ENCODE data around the gene RBPMS2.

RBPMS2 gene

GRCh38 chr15:64792282-64792681 lies 16.9 kb upstream of the RBPMS2 start:
- Mint-ChIP-seq H3K27ac (peak overlapping the region; percentile 72), H3K4me1 (no peaks in the 10 kb centered on the region), H3K36me3 (ENCODE audit: low read depth) (no peaks in the 10 kb centered on the region)

GRCh38 chr15:64791401-64791800 lies 16.0 kb upstream of the RBPMS2 start:
- H3K27ac Mint-ChIP-seq: peak overlapping the region; percentile 83
- H3K9me3 Mint-ChIP-seq: no peaks in the 10 kb centered on the region
- H3K4me1 Mint-ChIP-seq: no peaks in the 10 kb centered on the region
- DNase-seq: no peak
- no peaks in the 10 kb centered on the region for H3K27me3 Mint-ChIP-seq (ENCODE audit: low read depth, poor library complexity)
- no peak overlapping the region for H3K4me3 Mint-ChIP-seq
- no peaks in the 10 kb centered on the region for H3K36me3 Mint-ChIP-seq (ENCODE audit: low read depth)
- no peak for TF ChIP-seq CTCF (IDR thresholded peaks at IDR 0.05)

More at GRCh38 chr15:64792282-64792681, 16.9 kb upstream of the RBPMS2 start:
- no peak for DNase-seq
- TF ChIP-seq CTCF (IDR thresholded peaks at IDR 0.05): no peak
- H3K4me3 Mint-ChIP-seq: no peak overlapping the region
- H3K9me3 Mint-ChIP-seq: no peaks in the 10 kb centered on the region
- H3K27me3 Mint-ChIP-seq (ENCODE audit: low read depth, poor library complexity): no peaks in the 10 kb centered on the region

- H3K27ac Mint-ChIP-seq: peak overlapping the region; percentile 42
- H3K36me3 Mint-ChIP-seq (ENCODE audit: low read depth): no peaks in the 10 kb centered on the region
- peaks cover 17% of the 10 kb centered on the region for H3K4me1 Mint-ChIP-seq
- H3K4me3 Mint-ChIP-seq: no peak overlapping the region
- peaks cover 19% of the 10 kb centered on the region for H3K27me3 Mint-ChIP-seq (ENCODE audit: low read depth, poor library complexity)
- DNase-seq: no peak
- TF ChIP-seq CTCF (IDR thresholded peaks at IDR 0.05): no peak
- H3K9me3 Mint-ChIP-seq: no peaks in the 10 kb centered on the region
Measured at GRCh38 chr15:64783796-64784195, 8.4 kb upstream of the RBPMS2 start.

GRCh38 chr15:64782751-64783150 lies 7.4 kb upstream of the RBPMS2 start:
- no peak for DNase-seq
- Mint-ChIP-seq H3K27ac (no peak overlapping the region), H3K27me3 (ENCODE audit: low read depth, poor library complexity) (peaks cover 29% of the 10 kb centered on the region), H3K4me1 (peaks cover 27% of the 10 kb centered on the region), H3K36me3 (ENCODE audit: low read depth) (no peaks in the 10 kb centered on the region), H3K9me3 (no peaks in the 10 kb centered on the region), H3K4me3 (no peak overlapping the region)
- no peak for TF ChIP-seq CTCF (IDR thresholded peaks at IDR 0.05)

- Mint-ChIP-seq H3K9me3 (no peaks in the 10 kb centered on the region), H3K4me3 (no peak overlapping the region), H3K36me3 (ENCODE audit: low read depth) (no peaks in the 10 kb centered on the region), H3K27me3 (ENCODE audit: low read depth, poor library complexity) (peaks cover 36% of the 10 kb centered on the region), H3K27ac (peak overlapping the region; percentile 87), H3K4me1 (peaks cover 41% of the 10 kb centered on the region)
- DNase-seq: no peak
- no peak for TF ChIP-seq CTCF (IDR thresholded peaks at IDR 0.05)
Measured at GRCh38 chr15:64781299-64781698, 5.9 kb upstream of the RBPMS2 start.

GRCh38 chr15:64780600-64781156 lies 5.3 kb upstream of the RBPMS2 start:
- Mint-ChIP-seq H3K36me3 (ENCODE audit: low read depth) (no peaks in the 10 kb centered on the region), H3K27ac (no peak overlapping the region), H3K4me3 (no peak overlapping the region), H3K27me3 (ENCODE audit: low read depth, poor library complexity) (peaks cover 36% of the 10 kb centered on the region), H3K9me3 (no peaks in the 10 kb centered on the region), H3K4me1 (peaks cover 41% of the 10 kb centered on the region)
- DNase-seq: no peak
- TF ChIP-seq CTCF (IDR thresholded peaks at IDR 0.05): no peak

Data from nephron progenitor cell (in vitro differentiated cells).